ENCODE measurements around the gene DOCK4. TPM values are rescaled to one million over a fixed set of nuclear protein-coding genes. Genes with fewer than 3 reads are reported as not detected.

DOCK4 gene
- total and polyA plus RNA-seq, 4 donors = 40.3 to 95.0 (median 56.4) TPM

GRCh38 chr7:111710839-111711380 lies 495.3 kb downstream of the DOCK4 start:
- H3K4me1 ChIP-seq (ENCODE audit: control insufficient read depth, insufficient read depth, low read length) = no peaks in the 10 kb centered on the region
- H3K27me3 ChIP-seq (ENCODE audit: control insufficient read depth, insufficient read depth, low read length) = no peaks in the 10 kb centered on the region
- no peak overlapping the region for H3K27ac ChIP-seq (ENCODE audit: low read depth, low read length)
- 100% methylated on average over 1 of the region's 1 CpG for WGBS (ENCODE audit: insufficient coverage)
- no peak overlapping the region for H3K4me3 ChIP-seq (ENCODE audit: low read depth, low read length)
- H3K36me3 ChIP-seq (ENCODE audit: control insufficient read depth, insufficient read depth, low read length) = no peaks in the 10 kb centered on the region
- no peak for DNase-seq (ENCODE audit: low read depth in 4 of 6, low spot score in 6 of 6)
- no peaks in the 10 kb centered on the region for H3K9me3 ChIP-seq (ENCODE audit: control insufficient read depth, insufficient read depth, low read length)

- Histone ChIP-seq H3K4me3 (ENCODE audit: low read depth, low read length) (no peak overlapping the region), H3K9me3 (ENCODE audit: control insufficient read depth, insufficient read depth, low read length) (no peaks in the 10 kb centered on the region), H3K36me3 (ENCODE audit: control insufficient read depth, insufficient read depth, low read length) (no peaks in the 10 kb centered on the region), H3K27me3 (ENCODE audit: control insufficient read depth, insufficient read depth, low read length) (no peaks in the 10 kb centered on the region), H3K4me1 (ENCODE audit: control insufficient read depth, insufficient read depth, low read length) (no peaks in the 10 kb centered on the region), H3K27ac (ENCODE audit: low read depth, low read length) (no peak overlapping the region)
- 91% methylated on average over 3 of the region's 4 CpGs for WGBS (ENCODE audit: insufficient coverage)
- DNase-seq (ENCODE audit: low read depth in 4 of 6, low spot score in 6 of 6) = no peak
Measured at GRCh38 chr7:111708072-111708471, 498.1 kb downstream of the DOCK4 start.

GRCh38 chr7:111705807-111706206 lies 500.4 kb downstream of the DOCK4 start:
- no peak overlapping the region for H3K27ac ChIP-seq (ENCODE audit: low read depth, low read length)
- no peaks in the 10 kb centered on the region for H3K36me3 ChIP-seq (ENCODE audit: control insufficient read depth, insufficient read depth, low read length)
- no peaks in the 10 kb centered on the region for H3K9me3 ChIP-seq (ENCODE audit: control insufficient read depth, insufficient read depth, low read length)
- H3K4me1 ChIP-seq (ENCODE audit: control insufficient read depth, insufficient read depth, low read length) = no peaks in the 10 kb centered on the region
- H3K27me3 ChIP-seq (ENCODE audit: control insufficient read depth, insufficient read depth, low read length) = no peaks in the 10 kb centered on the region
- no peak for DNase-seq (ENCODE audit: low read depth in 4 of 6, low spot score in 6 of 6)
- WGBS (ENCODE audit: insufficient coverage) = 90% methylated on average over 5 of the region's 5 CpGs
- H3K4me3 ChIP-seq (ENCODE audit: low read depth, low read length) = no peak overlapping the region

- no peak for DNase-seq (ENCODE audit: low read depth in 4 of 6, low spot score in 6 of 6)
- Histone ChIP-seq H3K4me3 (ENCODE audit: low read depth, low read length) (no peak overlapping the region), H3K27me3 (ENCODE audit: control insufficient read depth, insufficient read depth, low read length) (no peaks in the 10 kb centered on the region), H3K27ac (ENCODE audit: low read depth, low read length) (no peak overlapping the region), H3K9me3 (ENCODE audit: control insufficient read depth, insufficient read depth, low read length) (no peaks in the 10 kb centered on the region), H3K36me3 (ENCODE audit: control insufficient read depth, insufficient read depth, low read length) (no peaks in the 10 kb centered on the region), H3K4me1 (ENCODE audit: control insufficient read depth, insufficient read depth, low read length) (no peaks in the 10 kb centered on the region)
- 67% methylated on average over 1 of the region's 1 CpG for WGBS (ENCODE audit: insufficient coverage)
Measured at GRCh38 chr7:111697771-111698170, 508.4 kb downstream of the DOCK4 start.

- Histone ChIP-seq H3K27me3 (ENCODE audit: control insufficient read depth, insufficient read depth, low read length) (no peaks in the 10 kb centered on the region), H3K36me3 (ENCODE audit: control insufficient read depth, insufficient read depth, low read length) (no peaks in the 10 kb centered on the region), H3K9me3 (ENCODE audit: control insufficient read depth, insufficient read depth, low read length) (no peaks in the 10 kb centered on the region), H3K4me3 (ENCODE audit: low read depth, low read length) (no peak overlapping the region), H3K27ac (ENCODE audit: low read depth, low read length) (no peak overlapping the region), H3K4me1 (ENCODE audit: control insufficient read depth, insufficient read depth, low read length) (no peaks in the 10 kb centered on the region)
- no peak for DNase-seq (ENCODE audit: low read depth in 4 of 6, low spot score in 6 of 6)
- no CpG with 5 or more reads among the region's 2 CpGs for WGBS (ENCODE audit: insufficient coverage)
Measured at GRCh38 chr7:111694376-111694775, 511.8 kb downstream of the DOCK4 start.

- WGBS (ENCODE audit: insufficient coverage) = 67% methylated on average over 1 of the region's 7 CpGs
- no peak overlapping the region for H3K27ac ChIP-seq (ENCODE audit: low read depth, low read length)
- H3K27me3 ChIP-seq (ENCODE audit: control insufficient read depth, insufficient read depth, low read length) = no peaks in the 10 kb centered on the region
- no peaks in the 10 kb centered on the region for H3K9me3 ChIP-seq (ENCODE audit: control insufficient read depth, insufficient read depth, low read length)
- H3K4me3 ChIP-seq (ENCODE audit: low read depth, low read length) = no peak overlapping the region
- no peaks in the 10 kb centered on the region for H3K36me3 ChIP-seq (ENCODE audit: control insufficient read depth, insufficient read depth, low read length)
- H3K4me1 ChIP-seq (ENCODE audit: control insufficient read depth, insufficient read depth, low read length) = no peaks in the 10 kb centered on the region
- DNase-seq (ENCODE audit: low read depth in 4 of 6, low spot score in 6 of 6) = peak in 1 of 6 donors; percentile 44
Measured at GRCh38 chr7:111690364-111691111, 515.7 kb downstream of the DOCK4 start.

- no peak for DNase-seq (ENCODE audit: low read depth in 4 of 6, low spot score in 6 of 6)
- Histone ChIP-seq H3K27ac (ENCODE audit: low read depth, low read length) (no peak overlapping the region), H3K4me3 (ENCODE audit: low read depth, low read length) (no peak overlapping the region), H3K4me1 (ENCODE audit: control insufficient read depth, insufficient read depth, low read length) (no peaks in the 10 kb centered on the region), H3K27me3 (ENCODE audit: control insufficient read depth, insufficient read depth, low read length) (no peaks in the 10 kb centered on the region), H3K9me3 (ENCODE audit: control insufficient read depth, insufficient read depth, low read length) (no peaks in the 10 kb centered on the region), H3K36me3 (ENCODE audit: control insufficient read depth, insufficient read depth, low read length) (no peaks in the 10 kb centered on the region)
Measured at GRCh38 chr7:111685349-111685748, 520.9 kb downstream of the DOCK4 start.

GRCh38 chr7:111682588-111683340 lies 523.4 kb downstream of the DOCK4 start:
- Histone ChIP-seq H3K27me3 (ENCODE audit: control insufficient read depth, insufficient read depth, low read length) (no peaks in the 10 kb centered on the region), H3K4me3 (ENCODE audit: low read depth, low read length) (no peak overlapping the region), H3K9me3 (ENCODE audit: control insufficient read depth, insufficient read depth, low read length) (no peaks in the 10 kb centered on the region), H3K36me3 (ENCODE audit: control insufficient read depth, insufficient read depth, low read length) (no peaks in the 10 kb centered on the region), H3K27ac (ENCODE audit: low read depth, low read length) (no peak overlapping the region), H3K4me1 (ENCODE audit: control insufficient read depth, insufficient read depth, low read length) (no peaks in the 10 kb centered on the region)
- no peak for DNase-seq (ENCODE audit: low read depth in 4 of 6, low spot score in 6 of 6)
- WGBS (ENCODE audit: insufficient coverage) = 100% methylated on average over 1 of the region's 8 CpGs

- Histone ChIP-seq H3K27ac (ENCODE audit: low read depth, low read length) (no peak overlapping the region), H3K9me3 (ENCODE audit: control insufficient read depth, insufficient read depth, low read length) (no peaks in the 10 kb centered on the region), H3K27me3 (ENCODE audit: control insufficient read depth, insufficient read depth, low read length) (no peaks in the 10 kb centered on the region), H3K4me3 (ENCODE audit: low read depth, low read length) (no peak overlapping the region), H3K36me3 (ENCODE audit: control insufficient read depth, insufficient read depth, low read length) (no peaks in the 10 kb centered on the region), H3K4me1 (ENCODE audit: control insufficient read depth, insufficient read depth, low read length) (no peaks in the 10 kb centered on the region)
- WGBS (ENCODE audit: insufficient coverage) = 80% methylated on average over 1 of the region's 3 CpGs
- DNase-seq (ENCODE audit: low read depth in 4 of 6, low spot score in 6 of 6) = no peak
Measured at GRCh38 chr7:111681242-111681641, 525.0 kb downstream of the DOCK4 start.

GRCh38 chr7:111678986-111679385 lies 527.2 kb downstream of the DOCK4 start:
- DNase-seq (ENCODE audit: low read depth in 4 of 6, low spot score in 6 of 6) = no peak
- H3K36me3 ChIP-seq (ENCODE audit: control insufficient read depth, insufficient read depth, low read length) = no peaks in the 10 kb centered on the region
- no peak overlapping the region for H3K27ac ChIP-seq (ENCODE audit: low read depth, low read length)
- H3K9me3 ChIP-seq (ENCODE audit: control insufficient read depth, insufficient read depth, low read length) = no peaks in the 10 kb centered on the region
- no peak overlapping the region for H3K4me3 ChIP-seq (ENCODE audit: low read depth, low read length)
- H3K27me3 ChIP-seq (ENCODE audit: control insufficient read depth, insufficient read depth, low read length) = no peaks in the 10 kb centered on the region
- H3K4me1 ChIP-seq (ENCODE audit: control insufficient read depth, insufficient read depth, low read length) = no peaks in the 10 kb centered on the region
- 67% methylated on average over 2 of the region's 2 CpGs for WGBS (ENCODE audit: insufficient coverage)
